ENCODE measurements around the gene PTTG1.
A peak's percentile ranks its signal among the peaks of the same experiment; 100 is the strongest.

PTTG1 gene

GRCh38 chr5:160387445-160387844 is 34.2 kb upstream of the PTTG1 start:
- TF ChIP-seq POLR2A (IDR thresholded peaks at IDR 0.05; ENCODE audit: extremely low read depth, insufficient read length), result no peak
- no peak for TF ChIP-seq CTCF (IDR thresholded peaks at IDR 0.05; ENCODE audit: low read depth, low read length)
- TF ChIP-seq MYC (IDR thresholded peaks at IDR 0.05; ENCODE audit: low read depth, low read length), result no peak
- no peak for TF ChIP-seq MAX (IDR thresholded peaks at IDR 0.05; ENCODE audit: low read depth, low read length)
- DNase-seq (ENCODE audit: low read depth), result no peak
- H3K4me3 ChIP-seq (ENCODE audit: low read depth, low read length), result no peak overlapping the region

GRCh38 chr5:160390787-160391696 is 30.6 kb upstream of the PTTG1 start:
- no peak overlapping the region for H3K4me3 ChIP-seq (ENCODE audit: low read depth, low read length)
- TF ChIP-seq CTCF (IDR thresholded peaks at IDR 0.05; ENCODE audit: low read depth, low read length), result peak; percentile 8
- TF ChIP-seq POLR2A (IDR thresholded peaks at IDR 0.05; ENCODE audit: extremely low read depth, insufficient read length), result no peak
- DNase-seq (ENCODE audit: low read depth), result peak; percentile 37

- H3K4me3 ChIP-seq (ENCODE audit: low read depth, low read length), result no peak overlapping the region
- TF ChIP-seq MYC (IDR thresholded peaks at IDR 0.05; ENCODE audit: low read depth, low read length) (no peak), MAX (IDR thresholded peaks at IDR 0.05; ENCODE audit: low read depth, low read length) (no peak), CTCF (IDR thresholded peaks at IDR 0.05; ENCODE audit: low read depth, low read length) (no peak), POLR2A (IDR thresholded peaks at IDR 0.05; ENCODE audit: extremely low read depth, insufficient read length) (no peak)
- no peak for DNase-seq (ENCODE audit: low read depth)
These were observed 26.5 kb upstream of the PTTG1 start for GRCh38 chr5:160395111-160395510.

GRCh38 chr5:160397492-160397891 is 24.2 kb upstream of the PTTG1 start:
- H3K4me3 ChIP-seq (ENCODE audit: low read depth, low read length), result no peak overlapping the region
- TF ChIP-seq POLR2A (IDR thresholded peaks at IDR 0.05; ENCODE audit: extremely low read depth, insufficient read length), result no peak
- TF ChIP-seq MYC (IDR thresholded peaks at IDR 0.05; ENCODE audit: low read depth, low read length), result no peak
- no peak for TF ChIP-seq CTCF (IDR thresholded peaks at IDR 0.05; ENCODE audit: low read depth, low read length)
- no peak for TF ChIP-seq MAX (IDR thresholded peaks at IDR 0.05; ENCODE audit: low read depth, low read length)
- no peak for DNase-seq (ENCODE audit: low read depth)

- DNase-seq (ENCODE audit: low read depth), result no peak
- H3K4me3 ChIP-seq (ENCODE audit: low read depth, low read length), result peak overlapping the region; percentile 83
- no peak for TF ChIP-seq POLR2A (IDR thresholded peaks at IDR 0.05; ENCODE audit: extremely low read depth, insufficient read length)
- TF ChIP-seq MYC (IDR thresholded peaks at IDR 0.05; ENCODE audit: low read depth, low read length), result no peak
- TF ChIP-seq CTCF (IDR thresholded peaks at IDR 0.05; ENCODE audit: low read depth, low read length), result no peak
These were observed 22.8 kb upstream of the PTTG1 start for GRCh38 chr5:160398806-160399205.

Data from NB4 (cell line).